ENCODE measurements around the gene RYR2.

- TF ChIP-seq CTCF (IDR thresholded peaks at IDR 0.05) = no peak
- TF ChIP-seq POLR2A (IDR thresholded peaks at IDR 0.05) = no peak
These were observed 36.3 kb upstream of the RYR2 start for GRCh38 chr1:237005674-237006073.
